ENCODE measurements around the gene SNX17. TPM values are rescaled to one million over a fixed set of nuclear protein-coding genes. Genes with fewer than 3 reads are reported as not detected.

Gene SNX17
- total RNA-seq, 4 donors from 2014 or later: 59.8 to 99.3 (median 73.9) TPM

DNA sequence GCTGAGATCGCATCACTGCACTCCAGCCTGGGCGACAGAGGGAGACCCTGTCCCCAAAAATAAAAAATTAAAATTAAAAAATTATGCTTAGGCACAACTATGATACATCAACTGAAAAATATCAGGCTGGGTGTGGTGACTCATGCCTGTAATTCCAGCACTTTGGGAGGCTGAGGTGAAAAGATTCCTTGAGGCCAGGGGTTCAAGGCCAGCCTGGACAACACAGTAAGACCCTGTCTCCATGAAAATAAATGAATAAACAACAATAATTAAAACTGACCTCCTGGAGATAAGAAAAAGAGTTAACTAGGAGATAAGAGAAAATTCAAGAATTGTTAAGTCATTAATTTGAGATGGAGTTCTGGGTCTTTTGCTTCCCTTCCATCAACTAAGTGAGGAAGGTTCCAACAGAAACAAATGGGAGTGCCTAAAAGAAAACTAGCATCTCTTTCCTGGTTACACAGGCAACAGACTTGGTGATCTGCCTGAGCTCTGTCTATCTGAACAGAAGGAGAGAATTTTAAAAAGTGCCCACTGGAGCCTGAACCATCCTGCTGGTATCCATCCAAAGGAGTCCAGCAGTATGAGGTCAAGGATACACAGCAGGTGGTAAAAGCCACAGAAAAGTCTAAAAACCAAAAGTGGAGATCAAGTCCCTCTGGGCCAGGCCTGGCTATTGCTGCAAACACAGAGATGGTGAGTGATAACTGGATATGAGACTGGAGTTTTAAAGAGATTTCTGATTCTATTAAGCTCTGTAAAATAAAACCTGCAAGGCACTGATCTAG is 30.1 kb downstream of the SNX17 start:
- Histone ChIP-seq H3K4me3 (no peak overlapping the region), H3K27ac (no peak overlapping the region), H3K9me3 (no peaks in the 10 kb centered on the region), H3K27me3 (no peaks in the 10 kb centered on the region), H3K4me1 (peaks cover 0 to 3% (median 0%) of the 10 kb centered on the region in 4 donors), H3K36me3 (no peaks in the 10 kb centered on the region)
- WGBS, 2 donors (ENCODE audit: low coverage in 1 of 2): 100% methylated on average over 2 of the region's 2 CpGs
- TF ChIP-seq EP300 (IDR thresholded peaks at IDR 0.05; ENCODE audit: low read depth) (no peak), POLR2A (IDR thresholded peaks at IDR 0.05) (no peak), POLR2AphosphoS5 (IDR thresholded peaks at IDR 0.05) (no peak)
- TF ChIP-seq, protein P1, sequence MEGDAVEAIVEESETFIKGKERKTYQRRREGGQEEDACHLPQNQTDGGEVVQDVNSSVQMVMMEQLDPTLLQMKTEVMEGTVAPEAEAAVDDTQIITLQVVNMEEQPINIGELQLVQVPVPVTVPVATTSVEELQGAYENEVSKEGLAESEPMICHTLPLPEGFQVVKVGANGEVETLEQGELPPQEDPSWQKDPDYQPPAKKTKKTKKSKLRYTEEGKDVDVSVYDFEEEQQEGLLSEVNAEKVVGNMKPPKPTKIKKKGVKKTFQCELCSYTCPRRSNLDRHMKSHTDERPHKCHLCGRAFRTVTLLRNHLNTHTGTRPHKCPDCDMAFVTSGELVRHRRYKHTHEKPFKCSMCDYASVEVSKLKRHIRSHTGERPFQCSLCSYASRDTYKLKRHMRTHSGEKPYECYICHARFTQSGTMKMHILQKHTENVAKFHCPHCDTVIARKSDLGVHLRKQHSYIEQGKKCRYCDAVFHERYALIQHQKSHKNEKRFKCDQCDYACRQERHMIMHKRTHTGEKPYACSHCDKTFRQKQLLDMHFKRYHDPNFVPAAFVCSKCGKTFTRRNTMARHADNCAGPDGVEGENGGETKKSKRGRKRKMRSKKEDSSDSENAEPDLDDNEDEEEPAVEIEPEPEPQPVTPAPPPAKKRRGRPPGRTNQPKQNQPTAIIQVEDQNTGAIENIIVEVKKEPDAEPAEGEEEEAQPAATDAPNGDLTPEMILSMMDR (IDR thresholded peaks at IDR 0.05): no peak
- in situ Hi-C loops (cut with MboI; ENCODE audit: low pct_ligation_motif_present in 1 of 4, low pct_unique_long_range_greater_than_20kb in 1 of 4, low sequenced_read_pairs in 3 of 4) (no loop called here), intact Hi-C loops (cut with DNase I; ENCODE audit: low total_unique reads) (no loop called here)
- DNase-seq: no peak

DNA sequence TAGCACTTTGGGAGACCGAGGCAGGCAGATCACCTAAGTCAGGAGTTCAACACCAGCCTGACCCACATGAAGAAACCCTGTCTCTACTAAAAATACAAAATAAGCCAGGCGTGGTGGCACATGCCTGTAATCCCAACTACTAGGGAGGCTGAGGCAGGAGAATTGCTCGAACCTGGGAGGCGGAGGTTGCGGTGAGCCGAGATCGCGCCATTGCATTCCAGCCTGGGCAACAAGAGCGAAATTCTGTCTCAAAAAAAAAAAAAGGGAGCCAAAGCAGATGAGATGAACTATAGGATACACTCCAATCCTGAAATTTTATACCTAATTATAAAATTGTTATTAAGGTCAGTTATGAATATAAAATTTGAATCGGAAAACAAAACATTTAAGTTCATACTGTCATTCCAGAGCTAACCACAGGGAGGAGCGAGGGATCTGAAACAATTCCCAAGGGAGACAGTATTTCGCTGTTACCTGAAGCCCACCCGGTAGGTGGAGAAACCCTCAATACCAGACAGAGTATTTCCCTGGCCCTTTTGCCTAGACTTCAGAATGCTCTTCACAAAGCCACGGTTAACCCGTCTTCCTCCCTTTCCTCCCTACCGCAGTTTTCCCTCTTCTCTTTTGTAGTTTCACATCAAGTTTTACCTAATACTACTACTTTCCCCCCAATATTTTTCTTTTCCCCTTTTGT is 37.5 kb downstream of the SNX17 start:
- in situ Hi-C loops (cut with MboI; ENCODE audit: low pct_ligation_motif_present in 1 of 4, low pct_unique_long_range_greater_than_20kb in 1 of 4, low sequenced_read_pairs in 3 of 4): no loop called here
- 39 to 51% methylated on average over 12 to 16 of the region's 16 CpGs for WGBS, 2 donors (ENCODE audit: low coverage in 1 of 2)
- peak overlapping the region in 3 of 4 donors; percentile 71 to 99 (median 96) for H3K4me3 ChIP-seq

GRCh38 chr2:27408601-27409320 is 38.3 kb downstream of the SNX17 start:
- intact Hi-C loops (cut with DNase I; ENCODE audit: low total_unique reads): no loop called here
- peak; percentile 27 for DNase-seq
- peaks cover 12 to 31% (median 20%) of the 10 kb centered on the region in 4 donors for H3K4me1 ChIP-seq
- TF ChIP-seq POLR2A (IDR thresholded peaks at IDR 0.05) (no peak), EP300 (IDR thresholded peaks at IDR 0.05; ENCODE audit: low read depth) (no peak), POLR2AphosphoS5 (IDR thresholded peaks at IDR 0.05) (no peak)
- TF ChIP-seq, protein P1 (IDR thresholded peaks at IDR 0.05): no peak
- WGBS, 2 donors (ENCODE audit: low coverage in 1 of 2): 0 to 1% methylated on average over 5 to 16 of the region's 33 CpGs
- H3K27me3 ChIP-seq: no peaks in the 10 kb centered on the region
- no peaks in the 10 kb centered on the region for H3K36me3 ChIP-seq
- H3K9me3 ChIP-seq: no peaks in the 10 kb centered on the region
- H3K27ac ChIP-seq: peak overlapping the region; percentile 91 to 98 (median 94)
- in situ Hi-C loops (cut with MboI; ENCODE audit: low pct_ligation_motif_present in 1 of 4, low pct_unique_long_range_greater_than_20kb in 1 of 4, low sequenced_read_pairs in 3 of 4): no loop called here
- peak overlapping the region; percentile 71 to 99 (median 94) for H3K4me3 ChIP-seq

More for the DNA sequence above, 37.5 kb downstream of the SNX17 start:
- peak overlapping the region; percentile 91 to 98 (median 94) for H3K27ac ChIP-seq
- H3K27me3 ChIP-seq: no peaks in the 10 kb centered on the region
- intact Hi-C loops (cut with DNase I; ENCODE audit: low total_unique reads): no loop called here
- DNase-seq: peak; percentile 25
- H3K36me3 ChIP-seq: no peaks in the 10 kb centered on the region
- TF ChIP-seq POLR2AphosphoS5 (IDR thresholded peaks at IDR 0.05): no peak
- TF ChIP-seq, protein P1 (IDR thresholded peaks at IDR 0.05): peak; percentile 53 to 73 (median 56)
- no peak for TF ChIP-seq EP300 (IDR thresholded peaks at IDR 0.05; ENCODE audit: low read depth)
- H3K9me3 ChIP-seq: no peaks in the 10 kb centered on the region
- peaks cover 12 to 31% (median 20%) of the 10 kb centered on the region in 4 donors for H3K4me1 ChIP-seq

Measured in transverse colon (tissue), 4 donors.